ENCODE results near the gene TNIP3.

Gene TNIP3

GRCh38 chr4:121200795-121201472, 36.8 kb upstream of the TNIP3 start:
- TF ChIP-seq POLR2AphosphoS5 (IDR thresholded peaks at IDR 0.05; ENCODE audit: low read depth, low read length), result no peak
- no peak for TF ChIP-seq FOXP2 (optimal IDR thresholded peaks at IDR 0.05; ENCODE audit: borderline replicate concordance, extremely low read depth, extremely low read length, insufficient read depth)
- TF ChIP-seq TAF1 (IDR thresholded peaks at IDR 0.05; ENCODE audit: borderline replicate concordance, insufficient read depth, low read length), result no peak
- TF ChIP-seq REST (IDR thresholded peaks at IDR 0.05; ENCODE audit: insufficient read depth in 1 of 2, low read depth in 2 of 2, low read length in 2 of 2), result no peak
- no peak for TF ChIP-seq SIN3A (IDR thresholded peaks at IDR 0.05; ENCODE audit: borderline replicate concordance, insufficient read depth, low read length)

GRCh38 chr4:121199742-121200561, 35.8 kb upstream of the TNIP3 start:
- TF ChIP-seq SIN3A (IDR thresholded peaks at IDR 0.05; ENCODE audit: borderline replicate concordance, insufficient read depth, low read length), result no peak
- no peak for TF ChIP-seq TAF1 (IDR thresholded peaks at IDR 0.05; ENCODE audit: borderline replicate concordance, insufficient read depth, low read length)
- TF ChIP-seq POLR2AphosphoS5 (IDR thresholded peaks at IDR 0.05; ENCODE audit: low read depth, low read length), result no peak
- no peak for TF ChIP-seq REST (IDR thresholded peaks at IDR 0.05; ENCODE audit: insufficient read depth in 1 of 2, low read depth in 2 of 2, low read length in 2 of 2)
- TF ChIP-seq FOXP2 (optimal IDR thresholded peaks at IDR 0.05; ENCODE audit: borderline replicate concordance, extremely low read depth, extremely low read length, insufficient read depth), result no peak

GRCh38 chr4:121198251-121198650, 34.1 kb upstream of the TNIP3 start:
- TF ChIP-seq REST (IDR thresholded peaks at IDR 0.05; ENCODE audit: insufficient read depth in 1 of 2, low read depth in 2 of 2, low read length in 2 of 2), result no peak
- no peak for TF ChIP-seq SIN3A (IDR thresholded peaks at IDR 0.05; ENCODE audit: borderline replicate concordance, insufficient read depth, low read length)
- TF ChIP-seq FOXP2 (optimal IDR thresholded peaks at IDR 0.05; ENCODE audit: borderline replicate concordance, extremely low read depth, extremely low read length, insufficient read depth), result no peak
- no peak for TF ChIP-seq POLR2AphosphoS5 (IDR thresholded peaks at IDR 0.05; ENCODE audit: low read depth, low read length)
- TF ChIP-seq TAF1 (IDR thresholded peaks at IDR 0.05; ENCODE audit: borderline replicate concordance, insufficient read depth, low read length), result no peak

GRCh38 chr4:121195649-121196048, 31.5 kb upstream of the TNIP3 start:
- TF ChIP-seq FOXP2 (optimal IDR thresholded peaks at IDR 0.05; ENCODE audit: borderline replicate concordance, extremely low read depth, extremely low read length, insufficient read depth) (no peak), SIN3A (IDR thresholded peaks at IDR 0.05; ENCODE audit: borderline replicate concordance, insufficient read depth, low read length) (no peak), POLR2AphosphoS5 (IDR thresholded peaks at IDR 0.05; ENCODE audit: low read depth, low read length) (no peak), TAF1 (IDR thresholded peaks at IDR 0.05; ENCODE audit: borderline replicate concordance, insufficient read depth, low read length) (no peak), REST (IDR thresholded peaks at IDR 0.05; ENCODE audit: insufficient read depth in 1 of 2, low read depth in 2 of 2, low read length in 2 of 2) (no peak)

All from PFSK-1 (cell line).